ENCODE data around the gene LINC00632.
"Not testable (repeated sequence)": the region's sequence is repeated elsewhere in the genome, so short reads cannot be mapped to it uniquely, and the experiment has no call there.

The LINC00632 gene

GRCh38 chrX:140709421-140709846 is at the start of gene LINC00632:
Gene LINC00632 (plus strand): TSS chrX:140709759.
- peak in 45 of 56 donors; percentile 0 to 60 (median 11) for DNase-seq

- DNase-seq = peak in 2 of 56 donors; percentile 0 to 1
Measured at GRCh38 chrX:140661643-140662042, 47.9 kb upstream of the LINC00632 start.

GRCh38 chrX:140664939-140665338 is 44.6 kb upstream of the LINC00632 start:
- peak in 1 of 56 donors; percentile 13 for DNase-seq

DNA sequence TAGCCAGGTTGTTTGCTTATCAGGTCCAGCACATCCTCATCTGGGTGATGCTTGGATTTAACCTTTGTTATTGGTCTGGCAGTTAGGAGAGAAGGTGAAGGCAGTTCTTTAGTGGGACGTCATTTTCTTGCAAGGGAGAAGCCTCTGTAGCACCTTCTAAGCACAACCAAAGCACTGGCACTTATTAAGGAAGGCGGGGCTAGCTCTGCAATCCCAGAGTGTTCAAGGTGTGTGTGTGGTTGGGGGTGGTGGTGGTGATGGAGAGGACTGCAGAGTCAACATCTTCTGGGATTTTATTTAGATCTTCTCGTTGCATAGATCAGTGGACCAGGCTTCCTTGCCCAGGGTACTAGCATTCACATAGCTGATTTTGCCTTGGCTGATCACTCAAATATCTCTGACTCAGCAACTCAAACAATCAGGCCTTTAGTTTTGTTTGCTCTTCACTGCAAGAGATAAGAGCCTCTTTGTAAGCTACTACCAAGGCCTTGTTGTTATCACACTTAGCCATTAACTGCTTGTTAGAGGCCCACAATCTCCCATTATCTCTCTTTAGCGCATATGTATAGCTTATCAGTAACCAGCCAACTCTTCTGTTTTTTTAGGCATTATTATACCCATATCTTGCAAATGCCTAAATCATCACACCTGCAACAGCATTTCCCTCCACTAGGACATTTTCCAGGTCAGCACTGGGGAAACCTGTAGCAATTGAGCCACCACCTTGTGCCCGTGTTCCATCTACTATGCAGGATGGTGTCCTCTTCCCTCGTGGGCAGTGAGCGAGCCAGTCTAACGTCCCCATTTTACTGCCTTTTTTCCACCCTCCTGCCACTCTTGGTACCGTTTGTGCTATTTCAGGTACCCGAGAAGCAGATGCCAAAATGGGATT is 36.5 kb upstream of the LINC00632 start:
- peak in 13 of 56 donors; percentile 0 to 43 (median 5) for DNase-seq

- DNase-seq = no peak
Measured at GRCh38 chrX:140687706-140688105, 21.9 kb upstream of the LINC00632 start.

DNA sequence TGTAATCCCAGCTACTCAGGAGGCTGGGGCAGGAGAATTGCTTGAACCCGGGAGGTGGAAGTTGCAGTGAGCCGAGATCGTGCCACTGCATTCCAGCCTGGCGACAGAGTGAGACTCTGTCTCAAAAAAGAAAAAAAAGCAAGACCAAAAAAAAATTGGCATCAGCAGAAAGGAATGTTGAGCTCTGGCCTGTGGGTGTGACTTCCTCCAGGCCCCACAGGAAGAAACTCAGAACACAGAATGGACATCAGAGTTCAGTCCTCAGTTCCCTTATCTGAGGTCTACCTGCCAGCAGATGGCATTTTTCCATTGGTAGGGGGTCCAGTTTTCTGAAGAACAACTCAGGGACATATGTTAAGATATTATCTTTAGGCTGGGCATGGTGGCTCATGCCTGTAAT is 18.0 kb upstream of the LINC00632 start:
- DNase-seq = not testable (repeated sequence)

- no peak for DNase-seq
Measured at GRCh38 chrX:140697618-140698017, 11.9 kb upstream of the LINC00632 start.

- DNase-seq = peak in 9 of 56 donors; percentile 0 to 45 (median 1)
Measured at GRCh38 chrX:140701480-140701879, 8.1 kb upstream of the LINC00632 start.

DNA sequence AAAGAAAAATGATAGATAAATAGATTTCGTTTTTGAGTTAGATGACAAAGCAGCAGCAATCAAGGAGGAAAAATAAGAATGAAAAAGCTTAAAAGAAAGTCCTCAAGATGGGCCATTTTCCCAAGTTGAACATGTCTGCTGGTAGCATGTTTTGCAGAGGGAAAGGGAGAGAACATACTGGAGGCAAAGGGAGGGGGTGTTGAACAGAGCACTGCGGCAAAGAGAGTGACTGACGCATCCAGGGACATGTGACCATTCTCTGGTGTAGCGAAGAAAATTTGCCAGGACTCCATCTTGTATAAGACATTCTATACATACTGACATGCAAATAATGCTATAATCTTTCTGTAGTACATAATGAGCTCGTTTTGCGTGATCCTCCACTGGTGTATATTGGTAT is 1.2 kb downstream of the LINC00632 start:
- peak in 48 of 56 donors; percentile 0 to 77 (median 32) for DNase-seq

DNA sequence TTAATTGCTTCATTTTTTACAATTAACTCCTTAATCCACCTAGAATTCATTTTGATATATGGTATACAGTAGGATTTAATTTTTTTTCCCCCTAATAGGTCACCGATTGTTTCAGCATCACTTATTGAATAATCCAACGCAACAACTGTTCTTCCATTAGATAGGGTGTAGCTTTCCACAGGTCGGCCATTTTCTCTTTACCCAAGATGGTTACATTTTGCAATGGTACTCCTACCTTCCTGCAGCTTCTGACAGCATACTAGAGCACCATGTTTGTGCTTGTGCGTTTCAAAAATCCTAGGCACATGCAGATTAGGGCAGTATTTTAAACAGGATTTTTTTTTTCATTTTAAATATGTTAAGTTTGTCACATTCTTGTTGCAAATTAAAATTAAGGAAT is 2.3 kb downstream of the LINC00632 start:
- no peak for DNase-seq

- peak in 54 of 56 donors; percentile 1 to 76 (median 43) for DNase-seq
Measured at GRCh38 chrX:140712413-140713173, 3.0 kb downstream of the LINC00632 start.

DNA sequence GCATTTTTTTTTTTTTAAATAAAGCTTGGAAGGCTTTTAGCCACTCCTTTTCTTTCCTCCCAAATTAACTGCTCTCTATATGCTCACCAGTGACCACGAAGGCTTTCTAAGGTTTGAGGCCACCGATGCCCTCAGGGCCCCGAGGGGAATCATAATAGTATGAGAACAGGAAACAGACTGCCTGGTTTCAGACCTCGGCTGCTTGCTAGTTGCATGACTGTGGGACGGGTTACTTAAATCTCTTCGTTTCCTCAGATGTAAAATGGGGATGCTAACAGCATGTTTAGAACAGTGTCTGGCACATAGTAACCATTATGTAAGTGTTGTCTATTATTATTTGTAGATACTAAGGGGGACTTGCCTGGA is 3.6 kb downstream of the LINC00632 start:
- DNase-seq = peak in 2 of 56 donors; percentile 12 to 28

GRCh38 chrX:140715787-140716186 is 6.2 kb downstream of the LINC00632 start:
- DNase-seq = no peak

DNA sequence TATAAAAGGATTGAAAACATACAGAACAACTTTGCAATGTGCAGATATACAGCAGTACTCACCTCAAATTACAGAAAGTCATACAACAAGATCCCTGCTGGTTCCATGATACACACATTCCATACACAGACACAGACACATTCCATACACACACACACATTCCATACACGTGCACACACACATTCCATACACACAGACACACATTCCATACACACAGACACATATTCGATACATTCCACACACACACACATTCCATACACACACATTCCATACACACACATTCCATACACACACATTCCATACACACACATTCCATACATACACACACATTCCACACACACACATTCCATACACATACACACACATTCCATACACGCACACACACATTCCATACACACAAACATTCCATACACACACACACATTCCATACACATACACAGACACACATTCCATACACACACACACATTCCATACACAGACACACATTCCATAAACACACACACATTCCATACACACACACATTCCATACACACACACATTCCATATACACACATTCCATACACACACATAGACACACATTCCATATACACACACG is 13.7 kb downstream of the LINC00632 start:
- no peak for DNase-seq

DNA sequence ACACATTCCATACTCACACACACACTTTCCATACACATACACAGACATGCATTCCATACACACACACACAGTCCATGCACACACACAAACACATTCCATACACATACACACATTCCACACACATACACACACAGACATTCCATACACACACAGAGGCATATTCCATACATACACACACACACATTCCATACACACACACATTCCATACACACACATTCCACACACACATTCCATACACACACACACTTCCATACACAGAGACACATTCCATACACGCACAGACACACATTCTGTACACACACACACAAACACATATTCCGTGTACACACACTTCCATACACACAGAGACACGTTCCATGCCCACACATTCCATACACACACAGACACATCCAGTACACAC is 14.8 kb downstream of the LINC00632 start:
- DNase-seq = no peak

- DNase-seq = no peak
Measured at GRCh38 chrX:140724736-140725135, 15.2 kb downstream of the LINC00632 start.

DNA sequence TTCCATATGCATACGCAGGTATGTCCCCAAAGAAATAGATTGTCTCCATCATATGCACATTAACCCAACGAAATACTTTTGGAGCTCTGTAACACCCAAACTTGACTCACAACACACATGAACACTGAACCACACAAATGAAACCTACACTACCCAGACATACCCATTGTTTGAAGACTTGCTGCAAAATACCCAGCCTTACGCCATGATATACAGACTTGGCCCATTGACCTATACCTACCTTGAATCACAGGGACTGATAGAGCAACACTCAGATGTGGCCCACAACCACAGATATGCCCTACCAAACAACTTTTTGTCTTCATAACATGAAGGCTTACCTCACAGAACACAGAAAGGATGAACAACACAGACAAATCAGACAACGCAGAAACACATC is 15.9 kb downstream of the LINC00632 start:
- DNase-seq = no peak

GRCh38 chrX:140733766-140734342 is 24.3 kb downstream of the LINC00632 start:
- DNase-seq = peak in 15 of 56 donors; percentile 0 to 38 (median 2)

DNA sequence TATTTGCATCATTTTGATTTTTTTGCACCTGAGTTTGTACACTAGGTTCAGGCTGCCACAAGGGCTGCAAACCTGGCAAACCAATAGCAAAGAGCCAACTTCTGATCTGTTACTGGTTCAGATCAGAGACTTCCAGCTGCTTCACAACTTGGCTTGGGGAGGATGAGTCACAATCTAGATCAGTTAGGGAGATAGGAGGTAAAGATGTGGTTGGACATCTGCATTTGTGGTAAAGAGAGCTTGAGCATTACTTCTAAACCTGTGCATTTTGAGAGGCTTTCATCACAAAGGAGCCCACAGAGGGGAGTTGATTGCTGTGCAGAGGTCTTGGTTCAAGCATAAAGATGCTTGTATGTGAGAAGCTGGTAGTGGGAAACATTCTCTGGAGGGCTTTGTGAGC is 34.5 kb downstream of the LINC00632 start:
- DNase-seq = no peak

DNA sequence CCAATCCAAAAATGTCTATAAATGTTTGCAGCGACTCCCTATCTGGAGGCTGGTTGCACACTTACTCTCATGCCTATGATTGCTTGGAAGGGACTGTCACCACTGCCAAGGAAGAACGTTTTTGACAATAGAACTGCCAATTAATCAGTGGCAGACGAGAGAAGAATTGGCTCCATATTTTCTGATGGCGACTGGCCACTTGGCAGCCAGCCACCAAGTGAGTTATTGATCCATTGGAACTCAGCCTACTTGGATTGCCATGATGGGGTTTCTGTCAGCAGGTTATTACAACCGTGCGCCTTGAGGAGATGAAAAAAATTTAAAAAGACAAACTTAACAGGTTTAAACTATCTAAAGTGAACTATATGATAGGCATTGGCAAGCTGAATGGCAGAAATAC is 47.4 kb downstream of the LINC00632 start:
- DNase-seq = peak in 1 of 56 donors; percentile 17

DNA sequence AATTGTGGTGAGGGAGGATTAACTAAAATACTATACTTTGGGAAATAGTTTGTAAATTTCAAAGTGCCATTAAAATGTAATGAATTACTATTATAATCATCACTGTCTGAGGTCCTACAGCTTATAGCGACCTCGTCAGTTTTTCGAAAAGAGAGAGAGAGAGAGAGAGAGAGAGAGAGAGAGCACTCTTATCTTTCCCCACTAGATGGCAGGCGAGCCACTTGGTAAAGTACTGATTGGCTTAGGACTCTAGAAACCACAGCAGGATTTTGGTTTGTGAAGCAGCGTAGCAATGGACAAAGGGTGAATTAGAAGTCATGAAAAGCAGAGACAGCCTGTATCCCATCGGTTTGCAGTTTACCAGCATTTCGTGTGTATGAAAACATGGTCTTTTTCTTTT is 52.5 kb downstream of the LINC00632 start:
- peak in 30 of 56 donors; percentile 0 to 59 (median 5) for DNase-seq
